ENCODE data around the gene SSUH2.

DNA sequence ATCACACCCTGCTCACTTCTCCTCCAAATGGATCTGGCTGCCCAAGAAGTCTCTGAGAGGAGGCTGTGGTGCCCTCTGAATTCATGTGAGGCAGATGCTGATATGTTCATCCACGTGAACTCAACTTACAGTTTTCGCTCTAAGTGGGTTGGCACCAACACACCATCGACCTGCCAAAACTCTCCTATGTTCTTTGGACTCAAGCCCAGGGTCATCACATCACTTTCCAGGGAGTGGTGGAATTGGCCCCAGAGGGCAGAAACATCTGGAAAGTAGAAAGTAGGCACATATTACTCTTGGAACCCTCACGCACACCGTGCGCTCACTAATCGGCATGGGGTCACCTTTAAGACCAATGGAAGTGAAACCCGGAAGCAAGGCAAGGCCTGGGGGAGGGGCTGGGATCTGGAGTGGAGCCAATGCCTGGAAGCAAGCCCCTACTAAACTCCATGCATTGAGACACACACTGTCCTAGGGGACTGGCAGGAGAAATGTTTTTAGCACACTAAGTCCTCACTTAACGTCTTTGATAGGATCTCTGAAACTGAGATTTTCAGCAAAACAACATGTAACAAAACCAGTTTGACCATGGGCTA is 41.4 kb downstream of the SSUH2 start:
- TF ChIP-seq POLR2A (IDR thresholded peaks at IDR 0.05) = no peak
- TF ChIP-seq CTCF (IDR thresholded peaks at IDR 0.05) = no peak
- no peak for TF ChIP-seq POLR2AphosphoS5 (IDR thresholded peaks at IDR 0.05)
